NB4 (cell line): ENCODE results near the gene MUL1.
"Not testable (repeated sequence)": the region's sequence is repeated elsewhere in the genome, so short reads cannot be mapped to it uniquely, and the experiment has no call there.

ENCODE experiments used
- DNase-seq: peaks from one replicate; pipeline ENCODE4 v3.0.0; 2010; ENCODE audit warnings: low read depth
- H3K4me3 ChIP-seq: one replicate; pipeline ENCODE4 v1.5.1; 2011; ENCODE audit warnings: mild to moderate bottlenecking, low read depth, low read length, moderate library complexity
- CTCF ChIP-seq: IDR thresholded peaks from one replicate; pipeline ENCODE4 v1.5.1; 2012; ENCODE audit warnings: low read depth, low read length
- MAX ChIP-seq: IDR thresholded peaks from 2 replicates; pipeline ENCODE4 v1.6.1; 2011; ENCODE audit warnings: low read depth, low read length
- MYC ChIP-seq: IDR thresholded peaks from 2 replicates; pipeline ENCODE4 v1.6.1; 2011; ENCODE audit warnings: low read depth, low read length
- POLR2A ChIP-seq: IDR thresholded peaks from 2 replicates; pipeline ENCODE4 v1.6.1; 2011; ENCODE audit warnings: mild to moderate bottlenecking; ENCODE audit not compliant: insufficient read length; ENCODE audit errors: extremely low read depth

Gene MUL1

GRCh38 chr1:20500716-20501115 is 7.2 kb downstream of the MUL1 start:
- no peak for DNase-seq
- TF ChIP-seq MAX (no peak), POLR2A (no peak), CTCF (no peak), MYC (no peak)
- no peak overlapping the region for H3K4me3 ChIP-seq

GRCh38 chr1:20499718-20500117 is 8.2 kb downstream of the MUL1 start:
- TF ChIP-seq CTCF: no peak
- TF ChIP-seq MYC: no peak
- TF ChIP-seq POLR2A: no peak
- TF ChIP-seq MAX: no peak
- no peak overlapping the region for H3K4me3 ChIP-seq
- no peak for DNase-seq

- no peak for TF ChIP-seq POLR2A
- no peak for TF ChIP-seq MAX
- TF ChIP-seq MYC: no peak
- TF ChIP-seq CTCF: no peak
- H3K4me3 ChIP-seq: no peak overlapping the region
- DNase-seq: no peak
Observed at GRCh38 chr1:20499105-20499504, 8.8 kb downstream of the MUL1 start.

GRCh38 chr1:20498116-20498515 is 9.8 kb downstream of the MUL1 start:
- H3K4me3 ChIP-seq: no peak overlapping the region
- DNase-seq: no peak
- TF ChIP-seq MYC: no peak
- no peak for TF ChIP-seq MAX

GRCh38 chr1:20497506-20497905 is 10.4 kb downstream of the MUL1 start:
- TF ChIP-seq MAX: no peak
- TF ChIP-seq POLR2A: no peak
- no peak for TF ChIP-seq MYC
- no peak for TF ChIP-seq CTCF
- no peak overlapping the region for H3K4me3 ChIP-seq
- DNase-seq: peak; percentile 22

- DNase-seq, H3K4me3 ChIP-seq: not testable (repeated sequence)
Observed at GRCh38 chr1:20496725-20497383, 11.1 kb downstream of the MUL1 start.

GRCh38 chr1:20496241-20496661 is 11.7 kb downstream of the MUL1 start:
- no peak for DNase-seq

More at GRCh38 chr1:20496241-20496661, 11.7 kb downstream of the MUL1 start:
- TF ChIP-seq MYC: no peak
- no peak for TF ChIP-seq POLR2A
- no peak for TF ChIP-seq MAX
- TF ChIP-seq CTCF: no peak
- H3K4me3 ChIP-seq: no peak overlapping the region
